Right renal pelvis (tissue), 4 donors: Measurements from ENCODE around the gene SLC25A22. TPM values are rescaled to one million over a fixed set of nuclear protein-coding genes. Genes with fewer than 3 reads are reported as not detected.

Experiments
- DNase-seq, 4 donors: peaks; one replicate each; pipeline ENCODE4 v3.0.0-alpha.2; 2013; ENCODE audit warnings: low read depth in 4 of 4, low spot score in 3 of 4, missing footprints in 1 of 4
- polyA plus RNA-seq, 4 donors: library from polyadenylated mRNA; unstranded; fragments of 120-200 nt; gene quantifications; one replicate each; pipeline ENCODE4 v1.2.1, GENCODE V29; 2013; ENCODE audit not compliant: insufficient read length in 4 of 4

The SLC25A22 gene
- polyA plus RNA-seq, 4 donors = 14.3 to 19.3 (median 14.7) TPM

GRCh38 chr11:761526-762108 is 36.5 kb downstream of the SLC25A22 start:
- DNase-seq = no peak

- DNase-seq = no peak
Measured at GRCh38 chr11:760236-760635, 37.8 kb downstream of the SLC25A22 start.

GRCh38 chr11:749731-750130 is 48.4 kb downstream of the SLC25A22 start:
- DNase-seq = no peak

GRCh38 chr11:748007-748359 is 50.1 kb downstream of the SLC25A22 start:
- DNase-seq = no peak

- peak in 3 of 4 donors; percentile 75 to 76 (median 75) for DNase-seq
Measured at GRCh38 chr11:747158-748006, 50.7 kb downstream of the SLC25A22 start, which contains the start of gene TALDO1. TSS of gene TALDO1 (plus strand) at chr11:747464. CDS start at chr11:747482, 18 bp downstream.

- DNase-seq = no peak
Measured at GRCh38 chr11:746289-747157, 51.6 kb downstream of the SLC25A22 start.

- DNase-seq = no peak
Measured at GRCh38 chr11:745428-745827, 52.7 kb downstream of the SLC25A22 start.

GRCh38 chr11:742571-743201 is 55.4 kb downstream of the SLC25A22 start:
- no peak for DNase-seq

- no peak for DNase-seq
Measured at GRCh38 chr11:742156-742546, 55.9 kb downstream of the SLC25A22 start.

Other genes starting within 250 kb of the SLC25A22 start
- gene LMNTD2, start 237.5 kb downstream of the SLC25A22 start, polyA plus RNA-seq = 1 to 10 TPM; 2.8 to 5.9 (median 3.6) TPM
- 10 to 100 TPM; 42.7 to 68.7 (median 45.2) TPM for gene RASSF7, start 237.3 kb downstream of the SLC25A22 start, polyA plus RNA-seq
- gene PHRF1, start 221.8 kb downstream of the SLC25A22 start, polyA plus RNA-seq = 10 to 100 TPM; 21.1 to 27.4 (median 21.9) TPM
- gene IRF7, start 182.3 kb downstream of the SLC25A22 start, polyA plus RNA-seq = 10 to 100 TPM in 1 of 4 donors, 1 to 10 TPM in 3; 8.1 to 12.4 (median 8.4) TPM
- 10 to 100 TPM; 31.8 to 49.2 (median 42.9) TPM for gene CDHR5, start 173.3 kb downstream of the SLC25A22 start, polyA plus RNA-seq
- 1 to 10 TPM; 1.2 to 3.5 (median 1.9) TPM for gene SCT, start 171.1 kb downstream of the SLC25A22 start, polyA plus RNA-seq
- 1 to 10 TPM; 1.7 to 5.7 (median 2.1) TPM for gene DRD4, start 161.0 kb downstream of the SLC25A22 start, polyA plus RNA-seq
- 10 to 100 TPM; 36.3 to 55.9 (median 46.3) TPM for gene DEAF1, start 103.1 kb downstream of the SLC25A22 start, polyA plus RNA-seq
- gene TMEM80, start 102.5 kb downstream of the SLC25A22 start, polyA plus RNA-seq = 10 to 100 TPM; 37.4 to 45.2 (median 42.2) TPM
- gene EPS8L2, start 92.0 kb downstream of the SLC25A22 start, polyA plus RNA-seq = 100 to 1,000 TPM in 3 of 4 donors, 10 to 100 TPM in 1; 94.5 to 147 (median 112) TPM
- gene TALDO1, start 50.8 kb downstream of the SLC25A22 start, polyA plus RNA-seq = 100 to 1,000 TPM; 132 to 146 (median 135) TPM
- 10 to 100 TPM; 70.9 to 97.2 (median 74.7) TPM for gene GATD1, start 20.8 kb downstream of the SLC25A22 start, polyA plus RNA-seq
- gene CEND1, start 8.2 kb downstream of the SLC25A22 start, polyA plus RNA-seq = under 1 TPM; 0.36 to 0.96 (median 0.54) TPM
- gene PIDD1, start 7.0 kb upstream of the SLC25A22 start, polyA plus RNA-seq = 10 to 100 TPM in 1 of 4 donors, 1 to 10 TPM in 3; 7.5 to 14.9 (median 8.7) TPM
- gene RPLP2, start 11.7 kb upstream of the SLC25A22 start, polyA plus RNA-seq = 1,000 to 10,000 TPM in 2 of 4 donors, 100 to 1,000 TPM in 2; 857 to 1,329 (median 1,011) TPM
- gene PNPLA2, start 20.6 kb upstream of the SLC25A22 start, polyA plus RNA-seq = 10 to 100 TPM; 49.8 to 83.4 (median 57.7) TPM
- 10 to 100 TPM; 11.5 to 20.7 (median 13.0) TPM for gene CRACR2B, start 29.6 kb upstream of the SLC25A22 start, polyA plus RNA-seq
- gene CD151, start 34.7 kb upstream of the SLC25A22 start, polyA plus RNA-seq = 100 to 1,000 TPM; 194 to 242 (median 203) TPM
- 100 to 1,000 TPM in 3 of 4 donors, 10 to 100 TPM in 1; 94.4 to 125 (median 106) TPM for gene POLR2L, start 44.2 kb upstream of the SLC25A22 start, polyA plus RNA-seq
- 10 to 100 TPM; 63.9 to 92.2 (median 72.2) TPM for gene TSPAN4, start 44.6 kb upstream of the SLC25A22 start, polyA plus RNA-seq
- 100 to 1,000 TPM; 102 to 128 (median 115) TPM for gene CHID1, start 112.5 kb upstream of the SLC25A22 start, polyA plus RNA-seq
- 100 to 1,000 TPM; 100 to 120 (median 109) TPM for gene AP2A2, start 127.6 kb upstream of the SLC25A22 start, polyA plus RNA-seq
- 10 to 100 TPM in 3 of 4 donors, 1 to 10 TPM in 1; 9.9 to 35.4 (median 13.0) TPM for gene MUC6, start 238.4 kb upstream of the SLC25A22 start, polyA plus RNA-seq